ENCODE data around the gene UNC50.
A peak's percentile ranks its signal among the peaks of the same experiment; 100 is the strongest.
"Not testable (repeated sequence)": the region's sequence is repeated elsewhere in the genome, so short reads cannot be mapped to it uniquely, and the experiment has no call there.

Gene UNC50

DNA sequence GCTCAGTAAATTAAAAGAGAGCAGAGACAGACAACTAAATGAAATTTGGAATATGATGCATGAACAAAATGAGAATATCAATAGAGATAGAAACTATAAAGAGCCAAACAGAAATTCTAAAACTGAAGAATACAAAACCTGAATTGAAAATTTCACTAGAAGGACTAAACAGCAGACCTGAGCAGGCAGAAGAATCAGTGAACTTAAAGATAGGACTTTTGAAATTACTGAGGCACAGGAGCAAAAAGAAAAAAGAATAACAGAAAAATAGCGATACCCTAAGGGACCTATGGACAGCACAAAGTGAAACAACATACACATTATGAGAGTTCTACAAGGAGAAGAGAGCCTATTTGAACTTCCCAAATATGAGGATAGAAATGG lies 41.6 kb downstream of the UNC50 start:
- TF ChIP-seq POLR2A (IDR thresholded peaks at IDR 0.05; ENCODE audit: low read length) (no peak), GATA1 (IDR thresholded peaks at IDR 0.05; ENCODE audit: low read depth, low read length) (no peak)
- DNase-seq, result no peak

DNA sequence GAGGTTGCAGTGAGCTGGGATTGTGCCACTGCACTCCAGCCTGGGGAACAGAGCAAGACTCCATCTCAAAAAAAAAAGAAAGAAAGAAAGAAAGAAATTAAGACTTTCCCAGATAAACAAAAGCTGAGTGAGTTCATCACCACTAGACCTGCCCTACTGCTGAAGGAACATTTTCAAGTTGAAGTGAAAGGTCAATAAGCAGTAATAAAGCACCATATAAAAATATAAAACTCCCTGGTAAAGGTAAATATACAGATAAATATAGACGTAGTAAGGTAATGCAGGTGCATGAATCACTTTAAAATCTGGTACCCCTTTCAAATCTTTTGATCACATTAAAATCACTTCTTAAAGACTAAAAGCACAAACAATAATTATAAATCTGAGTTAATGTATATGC lies 42.6 kb downstream of the UNC50 start:
- no peak for DNase-seq
- no peak for TF ChIP-seq GATA1 (IDR thresholded peaks at IDR 0.05; ENCODE audit: low read depth, low read length)
- TF ChIP-seq POLR2A (IDR thresholded peaks at IDR 0.05; ENCODE audit: low read length), result no peak

GRCh38 chr2:98654699-98655495 lies 46.5 kb downstream of the UNC50 start:
- TF ChIP-seq POLR2A (IDR thresholded peaks at IDR 0.05; ENCODE audit: low read length), result no peak
- TF ChIP-seq GATA1 (IDR thresholded peaks at IDR 0.05; ENCODE audit: low read depth, low read length), result no peak
- no peak for DNase-seq

GRCh38 chr2:98656800-98657199 lies 48.4 kb downstream of the UNC50 start:
- TF ChIP-seq GATA1 (IDR thresholded peaks at IDR 0.05; ENCODE audit: low read depth, low read length), result no peak
- no peak for TF ChIP-seq POLR2A (IDR thresholded peaks at IDR 0.05; ENCODE audit: low read length)
- no peak for DNase-seq

DNA sequence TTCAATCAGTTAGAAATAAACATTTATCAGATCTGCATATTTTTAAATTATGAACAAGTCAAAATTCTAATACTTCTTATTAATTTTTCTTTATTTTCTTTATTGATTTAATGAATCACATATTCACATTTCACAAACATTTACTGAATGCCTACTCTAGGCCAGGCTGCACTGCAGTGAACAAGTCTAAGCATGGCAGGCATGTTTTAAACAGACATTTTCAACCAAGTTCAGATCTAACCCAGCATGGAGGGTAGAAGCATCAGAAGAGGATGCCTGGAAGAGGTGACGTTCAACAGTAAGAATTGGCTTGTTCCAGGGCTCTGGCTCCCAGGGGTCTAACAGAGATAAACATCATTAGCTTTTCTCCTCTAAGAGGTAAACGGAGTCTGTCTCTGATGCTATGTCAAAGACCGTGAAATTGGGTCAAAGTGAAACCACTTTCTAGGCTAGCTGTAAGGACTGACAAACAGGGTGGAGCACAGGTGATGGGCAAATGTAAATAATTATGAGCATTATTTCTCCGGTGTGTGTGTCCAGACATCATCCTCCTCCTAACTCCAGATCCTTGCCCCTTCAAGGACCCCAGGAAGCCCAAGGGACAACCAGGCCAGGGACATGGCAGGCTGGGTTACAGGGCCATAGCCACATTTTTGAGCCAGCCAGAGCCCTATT lies 50.6 kb downstream of the UNC50 start:
- TF ChIP-seq POLR2A (IDR thresholded peaks at IDR 0.05; ENCODE audit: low read length) (no peak), GATA1 (IDR thresholded peaks at IDR 0.05; ENCODE audit: low read depth, low read length) (no peak)
- DNase-seq, result no peak

- not testable (repeated sequence) for DNase-seq
These were observed 51.1 kb downstream of the UNC50 start for GRCh38 chr2:98659491-98659840.

DNA sequence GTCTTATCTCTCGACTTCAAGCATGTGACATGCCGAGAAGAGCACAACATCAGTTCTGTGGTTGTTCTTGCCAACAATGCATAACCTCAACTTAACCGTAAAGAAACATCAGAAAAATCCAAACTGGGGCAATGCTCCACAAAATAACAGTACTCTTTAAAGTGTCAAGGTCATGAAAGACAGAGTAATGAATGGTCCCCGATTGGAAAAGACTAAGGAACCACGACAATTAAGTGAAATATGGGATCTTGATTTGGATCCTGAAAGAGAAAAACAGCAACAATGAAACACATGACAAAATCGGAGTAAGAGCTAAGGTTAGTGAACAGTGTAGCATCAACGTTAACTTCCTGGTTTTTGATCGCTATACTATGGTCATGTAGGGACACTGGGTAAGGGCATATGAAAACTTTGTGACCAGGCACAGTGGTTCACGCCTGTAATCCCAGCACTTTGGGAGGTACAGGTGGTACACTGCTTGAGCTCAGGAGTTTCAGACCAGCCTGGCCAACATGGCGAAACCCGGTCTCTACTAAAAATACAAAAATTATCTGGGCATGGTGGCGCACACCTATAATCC lies 55.2 kb downstream of the UNC50 start:
- no peak for DNase-seq
- TF ChIP-seq POLR2A (IDR thresholded peaks at IDR 0.05; ENCODE audit: low read length), result no peak
- no peak for TF ChIP-seq GATA1 (IDR thresholded peaks at IDR 0.05; ENCODE audit: low read depth, low read length)

- no peak for TF ChIP-seq POLR2A (IDR thresholded peaks at IDR 0.05; ENCODE audit: low read length)
- no peak for TF ChIP-seq GATA1 (IDR thresholded peaks at IDR 0.05; ENCODE audit: low read depth, low read length)
- peak in 1 of 2 experiments; percentile 7 for DNase-seq
These were observed 55.9 kb downstream of the UNC50 start for GRCh38 chr2:98664323-98664722.

- TF ChIP-seq GATA1 (IDR thresholded peaks at IDR 0.05; ENCODE audit: low read depth, low read length) (no peak), POLR2A (IDR thresholded peaks at IDR 0.05; ENCODE audit: low read length) (no peak)
- no peak for DNase-seq
These were observed 57.3 kb downstream of the UNC50 start for GRCh38 chr2:98665677-98666076.

Measured in erythroblast (primary cell).